Right cardiac atrium (tissue), 5 donors: ENCODE data around the gene LRRFIP1. TPM values are rescaled to one million over a fixed set of nuclear protein-coding genes. Genes with fewer than 3 reads are reported as not detected.
"Not testable (repeated sequence)": the region's sequence is repeated elsewhere in the genome, so short reads cannot be mapped to it uniquely, and the experiment has no call there.

Experiments used
- ATAC-seq, 2 donors: fragments of 200-7000 bp; cut with Tn5 transposase; one replicate each; pipeline versions ENCODE4 v1.8.0 to v1.9.1; 2020; ENCODE audit warnings: moderate library complexity in 2 of 2, mild to moderate bottlenecking in 1 of 2
- DNase-seq, 3 donors: peaks; one replicate each; pipeline ENCODE4 v3.0.0-alpha.2; 2020
- H3K27ac ChIP-seq: one replicate; pipeline ENCODE4 v1.5.1; 2013; ENCODE audit warnings: mild to moderate bottlenecking, low read length, control low read depth, moderate library complexity
- H3K27me3 ChIP-seq: one replicate; pipeline ENCODE4 v1.6.1; 2013; ENCODE audit not compliant: control insufficient read depth, insufficient read depth
- H3K4me1 ChIP-seq: one replicate; pipeline ENCODE4 v1.6.1; 2013; ENCODE audit warnings: low read length; ENCODE audit not compliant: control insufficient read depth, insufficient read depth
- H3K4me3 ChIP-seq: one replicate; pipeline ENCODE4 v1.5.1; 2013; ENCODE audit warnings: low read length, control low read depth
- H3K9me3 ChIP-seq: one replicate; pipeline ENCODE4 v1.6.1; 2013; ENCODE audit warnings: low read length; ENCODE audit not compliant: control insufficient read depth
- whole genome bisulfite sequencing: extraction: QIAGEN DNeasy Blood & Tissue Kit; methylation state at CpG from one replicate; pipeline ENCODE4 v1.1.7; 2013; 5-methylcytosine and 5-hydroxymethylcytosine counted together
- intact Hi-C, 4 donors: fragments of 100-400 bp; cut with DNase I; formaldehyde crosslinking; loops; one replicate each; pipeline versions ENCODE4 v1.11.0 to v1.14.0; 2022 to 2023
- polyA plus RNA-seq: library from polyadenylated mRNA; stranded (reverse); fragments of 200-250 nt; gene quantifications from one replicate; pipeline ENCODE4 v1.2.3, GENCODE V29; 2013
- total RNA-seq, 4 donors: library from RNA; stranded (reverse); fragmentation: NEBNext Ultra II Directional; extraction: Animal tissue kit (Norgen Biotek cat#: 25700); gene quantifications; one replicate each; pipeline ENCODE4 v1.2.1, GENCODE V29; 2021
- donor health status: healthy with polysubstance abuse.
- donor health status: DM: no; HTN: yes; CAD: no.
- donor health status: DM: no; HTN: no; CAD: no.
- donor health status: DM: no; HTN: yes; CAD: no; lungs with severe emphysema.
- donor health status: DM: yes; HTN: yes; CAD: no.

LRRFIP1 gene
- total and polyA plus RNA-seq, 5 donors, result 61.9 to 106 (median 87.8) TPM

DNA sequence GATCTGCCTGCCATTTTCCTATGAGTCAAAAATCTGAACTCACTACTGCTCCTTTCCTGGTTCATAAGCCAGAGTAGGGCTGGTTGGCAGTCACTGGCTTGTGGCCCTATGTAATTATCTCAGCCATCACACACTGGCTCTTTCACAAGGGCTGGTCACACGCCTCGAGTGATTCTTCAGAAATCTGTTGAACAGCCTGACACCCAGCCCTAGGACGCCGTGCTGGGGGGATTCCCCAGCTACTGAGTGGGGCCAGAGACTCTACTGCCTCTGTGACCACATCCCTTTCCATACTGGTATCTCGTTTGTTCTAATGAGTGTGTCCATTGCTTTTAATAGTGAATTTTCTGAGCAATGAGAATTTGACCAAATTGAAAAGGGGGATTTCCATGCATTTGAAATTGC lies 125.4 kb downstream of the LRRFIP1 start:
- H3K9me3 ChIP-seq, result no peaks in the 10 kb centered on the region
- H3K4me3 ChIP-seq, result no peak overlapping the region
- DNase-seq, result no peak
- no peak overlapping the region for H3K27ac ChIP-seq
- ATAC-seq, result no peak
- H3K27me3 ChIP-seq, result no peaks in the 10 kb centered on the region
- H3K4me1 ChIP-seq, result no peaks in the 10 kb centered on the region
- intact Hi-C loops, result no loop called here
- 42% methylated on average over 5 of the region's 5 CpGs for WGBS

DNA sequence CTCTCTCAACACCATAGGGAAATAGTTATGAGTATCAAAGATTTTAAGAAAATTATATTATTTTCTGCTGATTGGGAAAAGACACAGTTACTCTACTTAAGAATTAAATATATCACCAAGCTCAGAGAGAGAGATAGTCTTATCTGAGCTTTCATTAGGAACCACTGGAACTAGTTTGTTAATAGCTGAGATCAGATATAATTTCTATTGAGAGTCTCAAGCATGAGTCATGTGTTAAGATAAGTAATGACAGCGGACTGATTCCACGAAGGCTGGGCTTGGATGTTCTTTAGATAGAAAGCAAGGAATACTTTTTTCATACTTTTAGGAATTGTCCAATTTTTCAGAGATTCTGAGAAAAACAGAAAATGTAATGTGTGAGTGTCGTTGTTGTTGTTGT lies 126.8 kb downstream of the LRRFIP1 start:
- intact Hi-C loops, result no loop called here
- Histone ChIP-seq H3K4me1 (no peaks in the 10 kb centered on the region), H3K9me3 (no peaks in the 10 kb centered on the region), H3K27ac (no peak overlapping the region), H3K4me3 (no peak overlapping the region), H3K27me3 (no peaks in the 10 kb centered on the region)
- ATAC-seq (no peak), DNase-seq (no peak)
- 50% methylated on average over 3 of the region's 3 CpGs for WGBS

DNA sequence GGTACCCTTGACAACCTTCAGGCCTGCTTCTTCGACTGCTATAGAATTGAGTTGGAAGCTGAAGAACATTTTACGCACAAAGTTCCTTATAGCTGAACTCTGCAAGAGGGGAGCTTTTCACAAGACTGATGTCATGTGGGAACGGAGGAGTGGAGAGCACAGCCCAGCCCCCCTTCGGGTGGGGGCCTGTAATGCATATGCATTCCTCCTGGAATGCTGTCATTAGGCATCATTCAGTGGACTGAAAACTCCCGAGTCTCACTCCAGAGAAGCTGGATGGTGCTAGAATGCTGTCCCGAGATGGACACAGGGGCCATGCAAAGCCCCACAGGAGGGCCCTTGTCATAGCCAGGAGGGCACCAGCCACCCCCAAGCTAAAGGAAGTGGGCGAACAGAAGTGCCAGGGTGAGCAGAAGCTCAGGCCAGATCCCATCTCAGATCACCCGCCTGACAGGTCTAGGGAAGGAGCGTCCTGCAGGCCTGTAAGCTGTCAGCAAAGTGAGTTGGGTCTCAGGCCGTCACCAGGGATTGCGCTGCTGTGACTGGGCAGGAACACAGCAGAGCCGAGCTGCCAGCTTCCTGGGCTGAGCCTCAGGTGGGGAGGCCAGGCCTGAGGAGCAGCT lies 127.3 kb downstream of the LRRFIP1 start:
- H3K27me3 ChIP-seq, result no peaks in the 10 kb centered on the region
- no peaks in the 10 kb centered on the region for H3K4me1 ChIP-seq
- H3K27ac ChIP-seq, result peak overlapping the region; percentile 37
- H3K4me3 ChIP-seq, result no peak overlapping the region
- DNase-seq (no peak), ATAC-seq (peak; percentile 33 to 41)
- intact Hi-C loops, result no loop called here
- H3K9me3 ChIP-seq, result no peaks in the 10 kb centered on the region
- WGBS, result 62% methylated on average over 12 of the region's 12 CpGs

DNA sequence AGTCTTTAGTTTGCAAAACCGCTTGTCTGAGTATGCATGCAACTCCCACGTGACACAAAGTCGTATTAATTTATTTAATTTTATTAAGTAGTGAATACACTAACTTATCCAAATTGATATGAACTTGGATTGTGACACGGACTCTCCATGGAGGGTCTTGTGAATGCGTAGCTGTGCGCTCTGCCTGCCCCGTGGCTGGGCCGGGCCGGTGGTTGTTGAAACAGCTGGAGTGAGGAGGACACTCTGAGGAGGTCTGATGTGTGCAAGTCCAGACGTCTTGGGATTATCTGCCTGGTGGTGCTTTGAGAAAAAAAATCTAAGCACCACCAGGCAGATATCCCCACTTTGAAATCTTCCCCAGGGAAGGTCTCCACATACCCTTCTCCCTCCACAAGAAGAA lies 130.2 kb downstream of the LRRFIP1 start:
- DNase-seq (no peak), ATAC-seq (no peak)
- no peaks in the 10 kb centered on the region for H3K27me3 ChIP-seq
- no peak overlapping the region for H3K4me3 ChIP-seq
- intact Hi-C loops, result no loop called here
- 90% methylated on average over 10 of the region's 10 CpGs for WGBS
- no peaks in the 10 kb centered on the region for H3K9me3 ChIP-seq
- no peak overlapping the region for H3K27ac ChIP-seq
- H3K4me1 ChIP-seq, result no peaks in the 10 kb centered on the region

DNA sequence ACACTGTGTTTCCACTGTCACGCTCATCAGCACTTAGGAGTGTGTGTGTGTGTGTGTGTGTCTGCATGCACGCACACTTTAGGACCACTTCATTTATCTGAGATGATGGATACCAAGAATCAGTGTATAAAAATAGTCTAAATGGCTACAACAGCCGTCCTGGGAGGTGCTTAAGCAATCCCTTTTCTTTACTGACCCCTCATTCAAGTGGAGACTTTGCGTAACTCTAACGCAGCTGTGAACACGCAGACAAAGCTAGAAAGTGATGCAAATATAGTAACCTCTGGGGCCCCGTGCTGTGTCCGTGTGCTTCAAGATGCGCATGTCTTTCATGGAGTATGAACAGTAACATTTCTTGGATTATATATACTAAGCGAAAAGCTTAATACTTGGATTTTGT lies 130.8 kb downstream of the LRRFIP1 start:
- WGBS, result 76% methylated on average over 10 of the region's 10 CpGs
- DNase-seq (no peak), ATAC-seq (peak; percentile 30 to 62)
- Histone ChIP-seq H3K27ac (no peak overlapping the region), H3K9me3 (no peaks in the 10 kb centered on the region), H3K27me3 (no peaks in the 10 kb centered on the region), H3K4me1 (no peaks in the 10 kb centered on the region), H3K4me3 (no peak overlapping the region)
- intact Hi-C loops, result no loop called here

DNA sequence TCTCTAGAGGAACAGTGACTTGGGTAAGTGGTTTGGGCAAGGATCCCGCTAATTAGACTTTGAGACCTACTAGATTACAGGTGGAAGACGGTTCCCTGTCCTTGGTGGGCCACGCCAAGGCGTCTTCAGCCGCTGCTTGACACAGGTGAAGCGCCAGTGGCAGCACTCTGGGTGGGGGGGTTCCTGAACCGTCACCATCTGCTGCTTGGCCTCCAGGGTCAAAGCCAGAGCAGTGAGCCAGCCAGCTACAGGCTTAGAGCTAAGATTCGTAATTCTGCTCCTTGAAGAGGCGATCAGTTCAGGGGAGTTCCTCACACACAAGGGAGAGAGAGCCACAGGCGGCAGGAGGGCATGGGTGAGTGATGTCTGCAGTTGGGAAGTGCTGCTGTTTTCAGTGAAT lies 131.8 kb downstream of the LRRFIP1 start:
- H3K4me3 ChIP-seq, result no peak overlapping the region
- ATAC-seq (no peak), DNase-seq (no peak)
- no peaks in the 10 kb centered on the region for H3K9me3 ChIP-seq
- intact Hi-C loops, result no loop called here
- no peaks in the 10 kb centered on the region for H3K27me3 ChIP-seq
- no peak overlapping the region for H3K27ac ChIP-seq
- WGBS, result 91% methylated on average over 10 of the region's 10 CpGs
- H3K4me1 ChIP-seq, result no peaks in the 10 kb centered on the region

DNA sequence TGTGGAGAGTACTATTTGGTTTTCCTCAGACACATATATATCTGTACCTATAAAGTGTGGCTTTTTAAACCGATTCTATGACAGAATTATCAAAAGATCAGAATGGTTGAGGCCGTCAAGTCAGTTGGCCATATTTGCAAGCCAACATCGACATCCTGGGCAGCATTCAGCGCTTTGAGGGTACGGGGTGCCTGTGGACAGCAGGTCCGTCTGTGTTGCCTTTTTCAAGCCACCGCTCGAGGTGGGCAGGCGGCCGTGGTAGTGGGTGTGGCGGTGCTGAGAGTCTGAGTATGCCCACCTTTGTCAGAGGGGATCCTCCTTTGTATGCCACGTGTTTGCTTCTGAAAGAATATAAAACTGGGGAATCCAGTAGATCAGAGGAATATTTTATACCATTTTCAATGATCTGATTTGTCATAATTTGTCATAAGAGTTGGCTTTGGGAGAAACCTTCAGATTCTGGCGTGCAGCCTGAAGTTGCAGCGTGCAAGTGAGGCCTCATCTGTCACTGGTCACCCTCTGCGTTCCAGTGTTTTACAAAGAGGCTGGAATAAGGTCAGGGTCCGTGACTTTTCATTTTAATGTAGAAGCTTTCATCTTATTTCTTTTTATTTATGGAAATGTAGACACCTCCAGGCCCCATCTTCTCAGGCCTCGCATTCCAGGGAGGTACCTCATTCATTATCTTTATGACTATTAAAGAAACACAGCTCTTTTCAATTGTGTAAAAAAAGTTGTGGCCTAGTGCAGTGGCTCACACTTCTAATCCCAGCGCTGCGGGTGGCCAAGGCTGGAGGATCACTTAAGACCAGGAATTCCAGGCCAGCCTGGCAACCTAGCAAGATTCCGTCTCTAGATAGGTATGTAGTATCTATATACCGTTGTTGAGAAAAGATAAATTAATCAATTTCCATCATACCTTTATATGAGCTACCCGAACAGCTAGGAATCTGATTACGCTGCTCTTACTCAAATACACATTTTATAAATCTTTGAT lies 133.4 kb downstream of the LRRFIP1 start:
- intact Hi-C loops, result no loop called here
- Histone ChIP-seq H3K27ac (no peak overlapping the region), H3K9me3 (no peaks in the 10 kb centered on the region), H3K4me3 (no peak overlapping the region), H3K4me1 (no peaks in the 10 kb centered on the region), H3K27me3 (no peaks in the 10 kb centered on the region)
- DNase-seq, result no peak
- 90% methylated on average over 23 of the region's 23 CpGs for WGBS
- ATAC-seq, result no peak

DNA sequence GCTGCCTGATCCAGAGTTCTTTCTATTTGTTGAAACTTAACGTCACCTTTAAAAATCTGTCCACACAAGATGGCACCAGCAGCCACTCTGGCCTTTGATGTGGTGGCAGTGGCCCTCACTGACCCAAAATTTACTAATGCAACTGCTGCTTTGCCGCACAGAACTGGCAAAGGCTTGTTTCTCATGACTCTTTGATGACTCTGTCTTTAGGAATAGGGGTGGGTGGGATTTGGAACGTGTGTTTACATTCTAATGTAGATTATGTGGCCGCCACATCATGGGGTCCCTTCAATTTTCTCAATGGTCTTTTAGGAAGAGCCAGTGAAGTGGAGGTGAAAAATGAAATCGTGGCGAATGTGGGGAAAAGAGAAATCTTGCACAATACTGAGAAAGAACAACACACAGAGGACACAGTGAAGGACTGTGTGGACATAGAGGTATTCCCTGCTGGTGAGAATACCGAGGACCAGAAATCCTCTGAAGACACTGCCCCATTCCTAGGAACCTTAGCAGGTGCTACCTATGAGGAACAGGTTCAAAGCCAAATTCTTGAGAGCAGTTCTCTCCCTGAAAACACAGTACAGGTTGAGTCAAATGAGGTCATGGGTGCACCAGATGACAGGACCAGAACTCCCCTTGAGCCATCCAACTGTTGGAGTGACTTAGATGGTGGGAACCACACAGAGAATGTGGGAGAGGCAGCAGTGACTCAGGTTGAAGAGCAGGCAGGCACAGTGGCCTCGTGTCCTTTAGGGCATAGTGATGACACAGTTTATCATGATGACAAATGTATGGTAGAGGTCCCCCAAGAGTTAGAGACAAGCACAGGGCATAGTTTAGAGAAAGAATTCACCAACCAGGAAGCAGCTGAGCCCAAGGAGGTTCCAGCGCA lies 135.2 kb downstream of the LRRFIP1 start:
- H3K27me3 ChIP-seq, H3K9me3 ChIP-seq, H3K27ac ChIP-seq, H3K4me3 ChIP-seq, ATAC-seq, DNase-seq, H3K4me1 ChIP-seq, intact Hi-C loops: not testable (repeated sequence)
- 94% methylated on average over 9 of the region's 9 CpGs for whole genome bisulfite sequencing

DNA sequence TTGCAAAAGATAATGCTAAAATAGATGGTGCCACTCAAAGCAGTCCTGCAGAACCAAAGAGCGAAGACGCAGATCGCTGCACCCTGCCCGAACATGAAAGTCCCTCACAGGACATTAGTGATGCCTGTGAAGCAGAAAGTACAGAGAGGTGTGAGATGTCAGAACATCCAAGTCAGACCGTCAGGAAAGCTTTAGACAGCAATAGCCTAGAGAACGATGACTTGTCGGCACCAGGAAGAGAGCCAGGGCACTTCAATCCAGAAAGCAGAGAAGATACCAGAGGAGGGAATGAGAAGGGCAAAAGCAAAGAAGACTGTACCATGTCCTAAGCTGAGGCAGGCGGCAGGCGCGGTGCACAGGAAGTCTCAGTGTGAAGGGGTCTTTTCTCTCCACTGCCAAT lies 136.4 kb downstream of the LRRFIP1 start:
- Histone ChIP-seq H3K4me1 (no peaks in the 10 kb centered on the region), H3K4me3 (no peak overlapping the region), H3K27ac (peak overlapping the region; percentile 63), H3K27me3 (no peaks in the 10 kb centered on the region), H3K9me3 (no peaks in the 10 kb centered on the region)
- no peak for DNase-seq
- 70% methylated on average over 10 of the region's 10 CpGs for WGBS
- ATAC-seq, result peak; percentile 77 to 83
- intact Hi-C loops, result no loop called here

DNA sequence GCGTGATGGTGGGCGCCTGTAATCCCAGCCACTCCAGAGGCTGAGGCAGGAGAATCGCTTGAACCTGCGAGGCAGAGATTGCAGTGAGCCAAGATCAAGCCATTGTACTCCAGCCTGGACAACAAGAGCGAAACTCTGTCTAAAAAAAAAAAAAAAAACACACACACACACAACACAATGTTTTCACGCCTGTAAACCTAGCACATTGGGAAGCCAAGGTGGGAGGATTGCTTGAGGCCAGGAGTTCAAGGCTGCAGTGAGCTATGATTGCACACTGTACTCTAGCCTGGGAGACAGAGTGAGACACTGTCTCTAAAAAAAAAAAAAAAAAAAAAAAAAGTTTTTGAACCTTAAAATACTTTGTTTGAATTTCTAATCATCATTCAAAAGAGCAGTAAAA lies 137.7 kb downstream of the LRRFIP1 start:
- H3K27ac ChIP-seq, H3K27me3 ChIP-seq, ATAC-seq, DNase-seq, H3K4me1 ChIP-seq, H3K4me3 ChIP-seq, H3K9me3 ChIP-seq, intact Hi-C loops: not testable (repeated sequence)
- 87% methylated on average over 6 of the region's 6 CpGs for WGBS
